Diencephalon (tissue), 1 donor: ENCODE measurements around the gene LMNTD1. TPM values are rescaled to one million over a fixed set of nuclear protein-coding genes. Genes with fewer than 3 reads are reported as not detected.

ENCODE experiments used
- small RNA-seq: library from RNA; depleted of rRNA; stranded (forward); fragments of <200 nt; gene quantifications from one replicate; pipeline ENCODE3, GENCODE V24; 2014
- total RNA-seq: library from RNA; depleted of rRNA; stranded (reverse); fragments of >200 nt; gene quantifications from one replicate; pipeline ENCODE4 v1.2.3, GENCODE V29; 2014

The LMNTD1 gene
- total RNA-seq, result 4.6 TPM

GRCh38 chr12:25553098-25553497 is at the start of gene LMNTD1:
Gene LMNTD1 (minus strand): TSS chr12:25553283. CDS start chr12:25552959, 324 bp downstream.

Small RNAs within 50 kb of the gene (small RNA-seq; reads per million reads assigned to genes)
- gene TUBB4BP1, result not detected
